NCI-H1930 (cell line): ENCODE measurements around the gene PRKAR2A.
"Not testable (repeated sequence)": the region's sequence is repeated elsewhere in the genome, so short reads cannot be mapped to it uniquely, and the experiment has no call there.

ENCODE experiments used
- DNase-seq, 2 experiments: peaks; one replicate each; lab custom pipeline; 2025; lab: John Stamatoyannopoulos, UW

The PRKAR2A gene

DNA sequence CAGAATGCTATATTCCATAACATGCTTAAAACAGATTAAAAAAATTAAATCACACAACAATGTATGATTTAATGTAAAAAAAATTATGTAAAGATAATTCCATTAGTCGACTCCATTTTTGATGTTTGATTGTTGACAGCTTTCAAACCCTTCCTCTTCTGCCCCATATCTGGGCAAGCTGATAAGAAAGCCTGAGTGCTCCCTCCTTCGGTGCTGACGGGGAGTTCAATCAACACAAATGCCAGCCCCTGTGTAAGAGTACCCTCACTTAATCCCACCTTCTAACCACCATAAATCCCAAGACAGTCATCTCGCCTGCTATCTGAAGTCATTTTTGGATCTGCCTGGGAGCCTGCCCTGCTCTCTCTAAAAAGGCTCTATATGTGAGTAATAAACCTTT, 70.8 kb downstream of the PRKAR2A start:
- no peak for DNase-seq

DNA sequence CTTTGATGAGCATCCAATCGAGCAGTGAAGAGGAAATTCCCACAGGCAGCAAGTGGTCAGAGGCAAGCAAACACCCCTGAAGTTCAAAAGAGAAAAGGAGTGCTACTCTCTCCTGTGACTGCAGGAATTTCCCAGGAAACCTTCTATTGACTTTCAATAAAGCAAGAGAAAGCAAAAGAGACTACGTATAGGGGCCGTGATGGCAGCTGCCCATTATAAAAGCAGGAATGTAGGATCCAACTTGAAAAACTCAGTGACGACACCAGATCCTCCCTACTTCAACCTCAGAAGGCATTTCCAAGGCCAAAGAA, 77.5 kb downstream of the PRKAR2A start:
- no peak for DNase-seq

DNA sequence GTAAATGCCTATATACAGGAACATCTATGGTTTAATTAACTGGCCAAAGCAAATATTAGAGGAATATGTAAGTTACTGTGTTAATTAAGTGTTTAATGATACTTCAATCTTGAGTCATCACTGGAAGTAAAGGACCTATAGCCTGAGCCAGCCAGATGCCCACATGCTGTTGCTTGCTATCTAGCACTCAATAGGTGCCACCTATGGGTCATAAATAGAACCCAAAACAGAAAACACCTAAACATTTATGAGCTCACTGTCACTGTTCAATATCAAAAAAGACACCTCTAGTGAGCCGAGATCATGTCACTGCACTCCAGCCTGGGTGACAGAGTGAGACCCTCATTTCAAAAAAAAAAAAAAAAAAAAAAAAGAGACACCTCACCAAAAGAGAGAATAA, 82.3 kb downstream of the PRKAR2A start:
- DNase-seq, result no peak

DNA sequence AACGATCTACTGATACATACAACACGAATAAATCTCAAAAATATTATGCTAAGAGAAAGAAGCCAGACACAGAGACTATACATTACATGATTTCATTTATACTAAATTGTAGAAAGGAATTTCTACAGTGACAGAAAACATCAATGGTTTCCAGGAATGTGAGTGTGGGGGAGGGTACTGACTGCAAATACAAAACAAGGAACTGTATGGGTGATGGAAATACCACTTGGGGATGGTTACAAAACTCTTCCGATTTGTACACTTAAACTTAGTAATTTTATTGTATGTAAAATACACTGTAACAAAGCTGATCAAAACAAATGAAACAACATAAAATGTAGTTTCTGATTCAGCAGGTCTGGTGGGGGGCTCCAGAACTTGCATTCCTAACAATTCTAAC, 84.9 kb downstream of the PRKAR2A start:
- no peak for DNase-seq

DNA sequence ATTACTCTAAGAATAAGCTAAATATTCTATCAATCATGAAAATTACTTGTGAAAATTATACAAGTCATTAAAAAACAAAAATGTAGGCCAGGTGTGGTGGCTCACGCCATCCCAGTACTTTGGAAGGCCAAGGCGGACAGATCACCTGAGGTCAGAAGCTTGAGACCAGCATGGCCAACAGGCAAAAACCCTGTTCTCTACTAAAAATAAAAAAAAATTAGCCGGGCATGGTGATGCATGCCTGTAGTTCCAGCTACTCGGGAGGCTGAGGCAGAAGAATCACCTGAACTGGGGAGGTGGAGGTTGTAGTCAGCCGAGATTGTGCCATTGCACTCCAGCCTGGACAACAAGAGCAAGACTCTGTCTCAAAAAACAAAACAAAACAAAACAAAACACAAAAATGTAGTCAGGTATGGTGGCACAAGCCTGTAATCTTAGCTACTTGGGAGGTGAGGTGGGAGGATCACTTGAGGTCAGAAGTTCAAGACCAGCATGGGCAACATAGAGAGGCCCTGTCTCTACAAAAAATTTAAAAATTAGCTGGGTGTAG, 87.6 kb downstream of the PRKAR2A start:
- DNase-seq, result not testable (repeated sequence)

DNA sequence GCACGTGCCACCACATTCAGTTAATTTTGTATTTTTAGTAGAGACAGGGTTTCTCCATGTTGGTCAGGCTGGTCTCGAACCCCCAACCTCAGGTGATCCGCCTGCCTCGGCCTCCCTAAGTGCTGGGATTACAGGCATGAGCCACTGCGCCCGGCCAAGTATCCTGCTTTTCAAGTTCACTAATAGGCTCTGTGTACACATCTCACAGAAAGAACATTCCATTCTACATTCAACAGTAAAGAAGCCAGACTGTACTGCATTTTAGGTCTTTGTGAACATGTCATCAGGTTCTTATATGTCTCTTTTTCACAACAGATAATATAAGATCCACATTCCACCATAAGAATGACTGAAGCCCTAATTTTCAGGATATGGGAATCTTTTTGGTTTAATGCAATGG, 88.1 kb downstream of the PRKAR2A start:
- not testable (repeated sequence) for DNase-seq

DNA sequence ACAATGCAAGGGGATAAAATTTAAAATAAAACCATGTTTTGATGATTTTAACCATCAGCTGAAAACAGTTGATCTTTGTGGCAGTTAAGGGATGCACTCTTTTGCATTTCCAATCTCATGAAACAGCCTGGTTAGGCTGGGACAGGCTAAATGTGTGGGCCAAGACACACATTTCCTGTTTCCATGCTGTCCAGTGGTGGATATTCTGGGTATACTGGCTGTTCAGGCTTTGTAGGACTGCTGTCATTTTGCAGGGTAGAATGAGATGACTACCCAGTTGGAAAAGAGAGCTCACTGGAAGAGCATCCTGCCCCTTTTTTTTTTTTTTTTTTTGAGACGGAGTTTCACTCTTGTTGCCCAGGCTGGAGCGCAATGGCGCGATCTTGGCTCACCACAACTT, 88.6 kb downstream of the PRKAR2A start:
- DNase-seq, result no peak

DNA sequence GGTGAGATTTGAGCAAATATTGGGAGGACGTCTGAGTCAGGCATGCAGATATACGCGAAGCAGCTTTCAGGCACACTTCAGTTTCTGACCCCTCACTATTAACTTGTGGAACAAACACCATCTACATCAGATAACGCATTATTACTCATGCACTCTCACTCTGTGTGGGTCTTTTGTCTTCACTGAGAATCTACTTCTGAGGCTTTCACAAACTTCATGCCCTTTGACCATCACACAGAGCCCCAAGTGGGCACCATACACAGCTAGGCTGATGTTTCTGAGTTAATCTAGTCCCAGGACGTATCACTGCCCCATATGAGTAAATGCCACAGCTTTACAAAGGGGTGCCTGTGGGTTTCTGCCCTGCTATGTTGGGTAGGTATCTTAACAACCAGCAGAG, 91.0 kb downstream of the PRKAR2A start:
- no peak for DNase-seq

DNA sequence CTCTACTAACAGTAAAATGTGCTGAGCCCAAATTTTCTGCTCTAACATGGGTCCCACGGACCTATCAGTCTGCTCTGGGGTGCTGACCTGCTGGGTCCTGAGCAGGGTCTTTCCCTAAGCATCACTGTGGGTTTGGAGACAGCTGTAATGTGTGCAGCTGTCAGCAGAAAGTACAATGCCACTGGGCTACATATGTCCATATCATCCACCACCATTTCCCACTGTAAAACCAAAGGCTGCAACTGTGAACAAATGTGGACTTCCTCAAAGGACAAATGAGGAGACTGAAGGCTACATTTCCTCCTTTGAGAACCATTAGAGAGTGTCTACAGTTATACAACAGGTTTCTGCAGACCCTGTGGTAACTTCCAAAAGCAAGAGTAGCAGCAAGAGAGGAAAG, 96.8 kb downstream of the PRKAR2A start:
- DNase-seq, result no peak

DNA sequence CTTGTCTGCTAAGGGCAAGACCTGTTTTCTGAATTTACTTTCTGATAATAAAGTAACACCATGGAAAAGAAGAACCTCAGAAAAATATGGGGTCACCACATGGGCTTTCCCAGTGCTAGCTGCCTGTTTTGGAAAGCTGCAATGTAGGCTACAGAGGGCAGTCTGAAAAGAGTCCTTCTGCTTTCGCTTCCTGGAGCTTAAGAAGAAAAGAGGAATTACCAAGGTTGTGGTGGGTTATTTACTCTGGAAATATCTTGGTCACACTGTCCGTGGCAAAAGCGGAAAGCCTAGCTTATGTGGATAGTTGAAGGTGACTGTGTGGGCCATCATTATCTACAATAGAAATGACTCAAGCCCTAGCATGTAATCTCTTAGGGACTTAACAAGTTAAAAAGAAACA, 98.9 kb downstream of the PRKAR2A start:
- DNase-seq, result no peak

DNA sequence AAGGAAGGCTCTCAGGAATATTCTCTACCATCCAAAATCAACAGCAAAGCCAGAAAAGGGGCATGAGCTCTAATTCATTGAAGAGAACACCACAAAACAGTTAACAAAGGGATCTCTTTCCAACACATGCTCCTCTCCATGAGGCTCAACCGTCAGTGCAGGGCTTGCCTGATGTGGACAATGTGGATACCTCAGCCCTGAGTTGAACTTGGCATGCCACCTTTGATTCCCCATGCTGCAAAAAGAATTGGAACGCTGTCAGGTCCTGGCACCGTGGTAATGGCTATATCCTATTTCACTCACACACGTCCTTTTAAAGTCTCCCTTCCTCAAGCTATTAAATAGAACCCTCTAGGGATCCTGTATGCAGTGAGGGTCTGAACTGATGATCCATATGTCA, 100.0 kb downstream of the PRKAR2A start:
- DNase-seq, result no peak

DNA sequence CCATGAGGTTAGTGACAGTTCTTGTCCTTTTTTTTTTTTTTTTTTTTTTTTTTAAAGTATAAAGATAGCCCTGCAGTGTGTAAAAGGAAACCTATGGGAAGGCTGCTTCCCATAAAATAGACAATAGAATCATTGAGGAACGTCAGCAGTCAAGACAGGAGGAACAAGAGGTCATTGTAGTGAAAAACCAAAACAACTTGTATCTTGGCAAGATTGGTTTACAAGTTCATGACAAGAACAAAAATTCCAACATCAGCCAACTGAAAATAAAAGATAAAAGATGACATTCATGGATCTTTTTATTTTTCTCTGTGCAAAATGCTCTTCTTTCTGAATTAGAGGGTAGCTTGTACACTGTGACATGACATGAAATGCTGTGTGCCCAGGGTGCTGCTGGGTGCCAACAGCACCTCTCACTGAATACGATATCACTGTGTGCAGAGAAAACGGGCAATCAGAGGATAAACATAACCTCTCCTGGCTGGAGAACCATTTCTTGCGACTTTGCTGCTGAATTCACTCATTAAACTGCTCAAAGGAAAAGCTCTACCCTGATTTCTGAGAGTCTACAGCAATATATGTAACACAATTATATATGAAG, 100.6 kb downstream of the PRKAR2A start:
- no peak for DNase-seq

DNA sequence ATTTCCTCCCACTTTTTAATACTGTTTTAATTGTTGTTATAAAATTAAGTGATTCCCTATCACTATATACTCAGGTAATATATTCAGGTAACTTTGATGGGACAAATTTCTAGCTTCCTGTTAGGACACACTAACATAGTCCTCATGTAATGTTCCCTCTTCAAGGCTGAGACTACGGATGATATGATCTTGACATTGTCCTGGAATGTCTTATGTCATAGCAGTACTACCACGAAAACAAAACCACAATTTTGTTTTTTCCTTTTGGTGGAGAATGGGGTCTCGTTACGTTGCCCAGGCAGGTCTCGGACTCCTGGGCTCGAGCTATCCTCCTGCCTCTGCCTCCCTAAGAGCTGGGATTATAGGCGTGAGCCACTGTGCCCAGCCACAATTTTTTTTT, 103.9 kb downstream of the PRKAR2A start:
- DNase-seq, result no peak

DNA sequence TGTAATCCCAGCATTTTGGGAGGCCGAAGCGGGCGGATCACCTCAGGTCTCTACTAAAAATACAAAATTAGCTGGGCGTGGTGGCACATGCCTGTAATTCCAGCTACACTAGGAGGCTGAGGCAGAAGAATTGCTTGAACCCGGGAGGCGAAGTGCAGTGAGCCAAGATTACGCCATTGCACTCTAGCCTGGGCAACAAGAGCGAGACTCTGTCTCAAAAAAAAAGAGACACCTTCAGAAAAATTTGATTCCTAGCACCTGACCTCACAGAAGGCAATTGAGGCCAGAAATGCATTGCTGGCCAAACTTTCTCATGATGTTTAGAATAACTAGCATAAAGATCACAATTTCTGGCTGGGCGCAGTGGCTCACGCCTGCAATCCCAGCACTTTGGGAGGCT, 106.4 kb downstream of the PRKAR2A start:
- DNase-seq, result not testable (repeated sequence)

DNA sequence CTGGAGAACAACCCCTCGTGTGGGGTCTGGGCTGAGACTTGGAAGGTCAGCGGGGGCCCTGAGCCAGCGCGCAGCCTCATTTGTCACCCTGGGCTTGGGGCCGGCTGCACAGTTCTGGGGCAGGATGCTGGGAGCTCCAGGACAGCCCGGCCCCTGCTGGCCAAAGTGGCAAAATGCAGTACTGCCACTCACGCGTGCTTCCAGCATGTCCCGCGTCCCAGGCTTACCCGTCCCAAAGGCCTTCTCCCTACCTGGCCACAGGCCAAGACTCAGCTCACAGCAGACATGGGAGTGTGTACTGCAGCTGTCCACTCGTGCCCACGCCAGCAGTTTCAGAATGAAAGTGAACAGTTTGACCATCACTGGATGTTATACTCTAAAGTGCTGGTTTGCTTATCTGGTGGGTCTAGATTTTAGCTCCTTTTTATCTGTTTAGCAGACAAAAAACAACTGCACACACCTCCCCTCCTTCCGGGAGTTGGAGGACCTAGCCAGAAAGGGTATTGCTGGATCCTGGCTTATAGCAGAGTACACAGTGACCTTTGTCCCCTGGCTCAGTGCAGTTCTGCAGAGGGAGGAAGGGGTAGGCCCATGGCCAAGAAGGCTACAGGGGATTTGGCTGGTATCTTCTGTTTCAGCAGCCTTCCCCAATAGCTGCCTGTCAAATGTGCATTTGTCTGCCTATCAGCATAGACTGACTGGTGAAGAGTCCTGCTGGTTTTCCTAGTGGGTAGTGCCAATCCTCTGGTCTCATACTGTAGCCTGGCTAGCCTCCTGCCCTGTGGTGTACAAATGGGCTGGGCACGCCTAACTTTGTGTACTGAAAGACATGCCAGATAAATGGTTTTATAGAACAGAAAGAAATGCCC, 107.5 kb downstream of the PRKAR2A start:
- no peak for DNase-seq

DNA sequence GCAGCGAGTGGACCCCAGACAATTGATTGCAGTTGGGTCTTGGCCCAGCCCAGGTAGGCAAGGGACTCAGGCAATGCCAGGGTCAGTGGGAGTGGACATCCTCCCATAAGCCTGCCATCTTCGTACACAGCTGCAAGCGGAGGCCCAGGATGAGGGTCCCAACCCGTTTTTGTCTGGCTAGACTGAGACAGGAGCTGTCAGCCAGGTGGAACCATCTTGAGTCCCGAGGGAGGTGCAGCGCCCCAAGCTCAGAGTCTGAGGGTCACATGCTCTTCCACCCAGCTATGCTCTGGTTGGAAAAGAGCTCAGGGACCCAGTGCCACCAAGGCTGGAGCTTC, 108.1 kb downstream of the PRKAR2A start:
- no peak for DNase-seq

DNA sequence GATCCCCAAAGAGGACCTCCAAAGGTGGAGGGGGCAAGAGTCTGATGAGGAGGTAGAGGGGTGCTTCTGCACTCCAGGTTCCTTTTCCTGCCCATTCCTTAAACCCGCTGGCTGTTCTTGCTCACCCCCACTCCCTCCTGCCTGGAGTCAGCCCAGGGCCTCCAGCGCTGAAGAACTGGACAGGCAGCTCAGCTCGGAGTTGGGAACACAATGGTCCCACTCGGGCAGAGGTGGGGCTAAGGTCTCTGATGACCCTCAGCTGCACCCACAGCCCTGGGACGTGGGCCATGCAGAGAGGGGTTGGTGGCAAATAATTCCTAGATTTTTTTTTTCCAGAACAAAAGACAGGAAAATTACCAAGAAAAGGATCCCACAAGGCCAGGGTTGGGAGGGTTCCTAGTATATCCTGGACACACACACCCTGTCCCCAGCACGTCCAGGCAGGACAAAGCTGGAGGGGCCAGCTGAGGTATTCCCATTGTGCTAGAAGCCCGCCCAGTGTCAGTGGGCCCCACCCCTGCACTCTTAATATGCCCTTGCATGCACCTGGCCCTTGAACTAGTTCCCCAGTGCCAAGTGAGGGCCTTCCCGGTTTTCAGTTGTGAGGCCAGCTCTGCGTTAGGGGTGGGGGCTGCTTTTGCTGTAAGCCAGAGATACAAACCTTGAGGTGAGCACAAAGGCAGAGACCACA, 108.6 kb downstream of the PRKAR2A start:
- DNase-seq, result no peak

DNA sequence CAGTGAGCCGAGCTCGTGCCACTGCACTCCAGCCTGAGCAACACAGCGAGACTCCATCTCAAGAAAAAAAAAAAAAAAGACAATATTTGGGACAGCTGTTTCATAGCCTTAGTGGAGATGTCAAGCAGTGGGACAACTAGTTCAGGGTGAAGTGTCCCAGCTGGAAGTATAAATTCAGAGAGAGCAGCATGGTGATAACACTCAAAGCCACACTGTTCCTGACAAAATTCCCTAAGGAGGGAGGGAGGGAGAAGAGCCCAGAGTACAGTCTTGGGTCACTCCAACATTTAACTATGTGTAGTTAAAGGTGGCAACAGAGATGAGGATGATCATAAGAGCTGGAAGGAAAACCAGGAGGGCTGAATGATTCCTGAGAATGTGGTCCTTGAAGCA, 109.5 kb downstream of the PRKAR2A start:
- DNase-seq, result no peak

DNA sequence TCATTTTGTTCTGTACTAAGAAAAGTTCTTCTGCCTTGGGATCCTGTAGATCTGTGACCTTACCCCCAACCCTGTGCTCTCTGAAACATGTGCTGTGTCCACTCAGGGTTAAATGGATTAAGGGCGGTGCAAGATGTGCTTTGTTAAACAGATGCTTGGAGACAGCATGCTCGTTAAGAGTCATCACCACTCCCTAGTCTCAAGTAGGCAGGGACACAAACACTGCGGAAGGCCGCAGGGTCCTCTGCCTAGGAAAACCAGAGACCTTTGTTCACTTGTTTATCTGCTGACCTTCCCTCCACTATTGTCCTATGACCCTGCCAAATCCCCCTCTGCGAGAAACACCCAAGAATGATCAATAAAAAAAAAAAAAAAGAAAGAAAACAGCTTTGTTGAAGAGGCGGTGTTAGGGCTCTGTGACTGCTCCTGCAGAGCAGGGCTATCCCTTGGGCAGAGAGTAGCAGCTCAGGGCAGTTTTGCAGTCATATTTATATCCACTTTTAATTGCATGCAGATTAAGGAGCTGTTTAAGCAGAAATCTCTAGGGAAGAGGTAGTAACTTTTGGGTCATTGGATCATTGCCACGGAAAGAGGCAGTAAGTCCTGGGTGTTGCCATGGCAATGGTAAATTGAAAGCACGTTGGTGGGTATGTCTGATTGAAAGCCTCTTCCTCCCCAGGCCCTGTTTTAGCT, 112.5 kb downstream of the PRKAR2A start:
- not testable (repeated sequence) for DNase-seq

DNA sequence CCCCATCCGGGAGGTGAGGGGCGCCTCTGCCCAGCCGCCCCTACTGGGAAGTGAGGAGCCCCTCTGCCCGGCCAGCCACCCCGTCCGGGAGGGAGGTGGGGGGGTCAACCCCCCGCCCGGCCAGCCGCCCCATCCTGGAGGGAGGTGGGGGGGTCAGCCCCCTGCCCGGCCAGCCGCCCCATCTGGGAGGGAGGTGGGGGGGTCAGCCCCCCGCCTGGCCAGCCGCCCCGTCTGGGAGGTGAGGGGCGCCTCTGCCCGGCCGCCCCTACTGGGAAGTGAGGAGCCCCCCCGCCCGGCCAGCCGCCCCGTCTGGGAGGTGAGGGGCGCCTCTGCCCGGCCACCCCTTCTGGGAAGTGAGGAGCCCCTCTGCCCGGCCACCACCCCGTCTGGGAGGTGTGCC, 113.1 kb downstream of the PRKAR2A start:
- not testable (repeated sequence) for DNase-seq

DNA sequence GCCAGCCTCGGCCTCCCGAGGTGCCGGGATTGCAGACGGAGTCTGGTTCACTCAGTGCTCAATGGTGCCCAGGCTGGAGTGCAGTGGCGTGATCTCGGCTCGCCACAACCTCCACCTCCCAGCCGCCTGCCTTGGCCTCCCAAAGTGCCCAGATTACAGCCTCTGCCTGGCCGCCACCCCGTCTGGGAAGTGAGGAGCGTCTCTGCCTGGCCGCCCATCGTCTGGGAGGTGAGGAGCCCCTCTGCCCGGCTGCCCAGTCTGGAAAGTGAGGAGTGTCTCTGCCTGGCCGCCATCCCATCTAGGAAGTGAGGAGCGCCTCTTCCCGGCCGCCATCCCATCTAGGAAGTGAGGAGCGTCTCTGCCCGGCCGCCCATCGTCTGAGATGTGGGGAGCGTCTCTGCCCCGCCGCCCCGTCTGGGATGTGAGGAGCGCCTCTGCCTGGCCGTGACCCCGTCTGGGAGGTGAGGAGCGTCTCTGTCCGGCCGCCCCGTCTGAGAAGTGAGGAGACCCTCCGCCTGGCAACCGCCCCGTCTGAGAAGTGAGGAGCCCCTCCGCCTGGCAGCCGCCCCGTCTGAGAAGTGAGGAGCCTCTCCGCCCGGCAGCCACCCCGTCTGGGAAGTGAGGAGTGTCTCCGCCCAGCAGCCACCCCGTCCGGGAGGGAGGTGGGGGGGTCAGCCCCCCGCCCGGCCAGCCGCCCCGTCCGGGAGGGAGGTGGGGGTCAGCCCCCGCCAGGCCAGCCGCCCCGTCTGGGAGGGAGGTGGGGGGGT, 113.7 kb downstream of the PRKAR2A start:
- DNase-seq, result not testable (repeated sequence)

DNA sequence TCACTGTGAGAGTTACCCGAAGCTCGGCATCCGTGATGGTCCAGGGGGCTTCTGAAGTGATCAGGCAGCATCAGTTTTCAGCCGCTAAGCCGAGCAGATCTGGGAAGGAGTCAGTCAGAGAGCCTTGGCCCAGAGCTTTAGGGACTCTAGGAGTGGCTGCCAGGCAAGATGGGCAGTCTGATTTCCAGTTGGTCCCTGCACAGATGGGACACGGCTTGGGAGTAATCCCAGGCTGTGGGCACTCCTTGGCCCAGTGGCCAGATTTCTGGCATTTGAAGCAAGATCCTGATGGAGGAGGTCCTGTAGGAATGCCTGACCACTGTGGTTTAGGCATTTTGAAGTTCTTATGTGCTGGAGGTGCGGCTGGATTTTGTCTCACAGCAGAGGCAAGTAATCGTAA, 120.2 kb downstream of the PRKAR2A start:
- DNase-seq, result no peak
